HuH-7.5 (cell line): ENCODE measurements around the gene RABEP1.

ENCODE experiments used
- DNase-seq: peaks from one replicate; pipeline ENCODE4 v3.0.0; 2011; ENCODE audit warnings: low spot score

The RABEP1 gene

DNA sequence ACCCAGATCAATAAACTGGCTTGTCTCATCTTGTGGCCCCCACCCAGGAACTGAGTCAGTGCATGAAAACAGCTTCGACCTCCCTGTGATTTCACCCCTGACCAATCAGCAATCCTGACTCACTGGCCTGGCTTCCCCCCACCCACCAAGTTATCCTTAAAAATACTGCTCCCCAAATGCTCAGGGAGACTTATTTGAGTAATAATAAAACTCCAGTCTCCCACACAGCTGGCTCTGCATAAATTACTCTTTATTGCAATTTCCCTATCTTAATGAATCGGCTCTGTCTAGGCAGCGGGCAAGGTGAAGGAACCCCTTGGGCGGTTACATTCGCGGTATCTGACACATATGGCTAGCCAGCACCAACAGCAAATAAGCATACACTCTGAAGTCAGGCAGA lies 9.8 kb upstream of the RABEP1 start:
- DNase-seq: no peak

GRCh38 chr17:5282642-5283217 lies 646 bp downstream of the RABEP1 start:
- no peak for DNase-seq

DNA sequence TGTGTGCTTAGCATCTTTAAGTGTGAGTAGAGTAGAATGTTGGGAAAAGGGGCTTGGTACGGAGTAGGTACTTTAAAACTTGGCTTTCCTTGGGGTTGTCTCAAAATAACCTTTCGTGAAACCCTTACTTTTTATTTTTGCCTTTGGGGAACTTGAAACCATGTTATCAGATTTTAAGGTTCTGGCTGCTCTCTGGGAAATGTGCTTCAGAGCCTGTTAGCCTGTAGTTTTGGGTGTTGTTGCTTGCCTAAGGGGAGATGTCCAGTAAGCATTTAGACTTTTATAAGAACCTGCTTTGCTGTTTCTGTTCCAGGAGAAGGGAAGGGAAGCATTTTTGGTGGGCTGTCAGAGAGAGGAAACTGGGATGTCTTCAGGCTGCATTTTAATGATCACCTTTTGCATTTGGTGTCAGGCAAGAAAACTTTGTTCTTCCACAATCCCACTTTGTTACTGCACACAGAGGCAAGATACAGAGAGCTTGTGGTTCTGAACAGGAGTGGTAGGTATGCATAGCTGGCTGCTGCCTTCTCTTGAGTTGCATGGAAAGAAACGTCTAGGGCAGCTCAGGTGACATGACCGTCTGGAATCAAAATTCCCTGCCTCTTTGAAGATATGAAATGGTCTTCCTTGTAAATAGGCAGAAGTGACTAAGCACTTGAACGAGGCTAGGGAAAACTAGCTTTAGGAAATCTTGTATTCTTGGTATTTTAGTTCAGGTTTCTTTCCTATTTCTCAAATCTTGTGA lies 1.7 kb downstream of the RABEP1 start:
- no peak for DNase-seq

- DNase-seq: no peak
Observed at GRCh38 chr17:5284681-5285080, 2.6 kb downstream of the RABEP1 start.

DNA sequence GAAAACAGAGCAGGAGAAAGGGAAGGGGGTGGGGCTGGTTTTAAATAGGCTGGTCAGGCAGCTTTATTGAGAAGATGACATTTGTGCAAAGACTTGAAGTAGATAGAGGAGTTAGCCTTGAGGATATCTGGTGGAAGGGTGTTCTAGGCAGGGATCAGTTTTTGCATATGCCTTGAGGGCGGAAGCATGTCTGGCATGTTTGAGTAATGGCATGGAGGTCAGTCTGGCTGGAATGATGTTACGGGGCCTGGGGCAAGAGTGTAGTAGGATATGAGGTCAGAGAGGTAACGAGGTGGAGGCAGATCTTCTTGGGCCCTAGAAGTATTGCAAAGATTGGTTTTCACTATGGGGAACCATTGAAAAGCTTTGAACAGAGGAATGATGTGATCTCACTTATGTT lies 4.8 kb downstream of the RABEP1 start:
- no peak for DNase-seq

DNA sequence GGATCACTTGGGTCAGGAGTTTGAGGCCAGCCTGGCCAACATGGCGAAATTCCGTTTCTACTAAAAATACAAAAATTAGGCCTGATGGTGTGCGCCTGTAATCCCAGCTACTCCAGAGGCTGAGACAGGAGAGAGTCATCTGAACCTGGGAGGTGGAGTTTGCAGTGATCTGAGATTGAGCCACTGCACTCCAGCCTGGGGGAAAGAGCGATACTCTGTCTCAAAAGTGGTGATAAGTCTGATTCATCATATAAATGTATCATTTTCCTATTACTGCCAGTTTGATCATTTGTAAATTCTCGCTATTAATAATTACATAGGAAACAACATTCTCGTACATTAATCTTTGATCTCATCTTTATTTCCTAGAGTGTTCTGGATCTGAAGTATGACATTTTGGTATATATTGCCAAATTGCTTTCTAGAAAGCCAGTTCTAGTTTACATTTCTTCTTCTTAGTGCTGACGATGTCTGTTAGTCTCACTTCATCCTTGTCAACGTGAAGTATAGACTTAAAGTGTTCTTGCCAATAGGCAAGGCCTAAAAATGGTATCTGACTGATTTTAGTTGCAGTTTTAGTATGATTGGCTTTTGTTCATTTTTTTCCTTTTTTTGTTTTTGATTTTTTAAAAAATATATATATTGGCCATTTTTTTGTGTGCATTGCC lies 9.7 kb downstream of the RABEP1 start:
- no peak for DNase-seq

- no peak for DNase-seq
Observed at GRCh38 chr17:5297245-5297644, 15.2 kb downstream of the RABEP1 start.

- DNase-seq: no peak
Observed at GRCh38 chr17:5299383-5299782, 17.3 kb downstream of the RABEP1 start.

GRCh38 chr17:5304636-5305035 lies 22.6 kb downstream of the RABEP1 start:
- no peak for DNase-seq

GRCh38 chr17:5309851-5310250 lies 27.8 kb downstream of the RABEP1 start:
- no peak for DNase-seq

DNA sequence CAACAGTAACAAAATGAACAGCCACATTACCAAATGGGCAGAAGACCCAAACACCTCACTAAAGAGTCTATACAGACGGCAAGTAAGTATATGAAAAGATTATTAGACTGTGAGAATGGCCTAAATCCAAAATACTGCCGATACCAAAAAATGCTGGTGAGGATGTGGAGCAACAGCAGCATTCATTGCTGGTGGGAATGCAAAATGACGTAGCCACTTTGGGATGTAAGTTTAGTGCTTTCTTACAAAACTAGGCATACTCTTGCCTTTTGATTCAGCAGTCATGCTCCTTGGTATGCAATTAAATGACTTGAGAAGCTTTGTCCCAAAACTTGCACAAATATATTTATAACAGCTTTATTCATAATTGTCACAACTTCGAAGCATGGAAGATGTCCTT lies 43.8 kb downstream of the RABEP1 start:
- DNase-seq: no peak

DNA sequence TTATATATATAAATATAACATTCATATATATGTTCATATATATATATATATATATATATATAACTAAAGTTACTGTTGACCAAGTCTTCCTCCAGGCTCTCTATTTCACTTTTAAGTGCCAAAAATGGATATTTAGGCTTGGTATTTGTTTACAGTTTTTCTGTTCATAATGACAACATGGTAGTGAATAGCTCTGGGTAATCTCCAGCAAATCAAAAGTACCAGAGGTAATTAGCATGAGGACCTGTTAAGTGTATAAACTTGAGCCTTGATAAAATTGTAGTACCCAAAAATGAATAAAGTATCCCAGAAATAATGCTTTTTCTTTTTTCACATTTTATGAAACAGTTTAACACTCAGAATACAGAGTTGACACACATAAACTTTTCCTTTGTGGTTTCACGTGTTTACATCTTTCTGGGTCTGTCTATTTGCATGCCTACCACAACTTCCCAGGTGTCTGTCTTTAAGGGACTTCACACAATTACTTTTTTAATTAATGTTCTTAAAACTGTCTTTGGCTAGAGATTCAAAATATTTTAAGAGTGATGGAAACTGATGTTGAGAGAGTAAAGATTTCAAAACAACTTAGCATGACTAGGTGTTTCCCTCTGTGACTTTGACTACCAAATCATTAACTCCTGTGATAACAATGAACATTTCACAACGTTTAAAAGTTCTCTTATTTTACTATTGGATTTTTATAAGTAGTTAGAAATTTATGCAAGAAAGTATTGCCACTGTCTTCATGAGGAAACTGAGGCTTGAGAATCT lies 47.9 kb downstream of the RABEP1 start:
- no peak for DNase-seq

- DNase-seq: no peak
Observed at GRCh38 chr17:5330981-5331380, 48.9 kb downstream of the RABEP1 start.

DNA sequence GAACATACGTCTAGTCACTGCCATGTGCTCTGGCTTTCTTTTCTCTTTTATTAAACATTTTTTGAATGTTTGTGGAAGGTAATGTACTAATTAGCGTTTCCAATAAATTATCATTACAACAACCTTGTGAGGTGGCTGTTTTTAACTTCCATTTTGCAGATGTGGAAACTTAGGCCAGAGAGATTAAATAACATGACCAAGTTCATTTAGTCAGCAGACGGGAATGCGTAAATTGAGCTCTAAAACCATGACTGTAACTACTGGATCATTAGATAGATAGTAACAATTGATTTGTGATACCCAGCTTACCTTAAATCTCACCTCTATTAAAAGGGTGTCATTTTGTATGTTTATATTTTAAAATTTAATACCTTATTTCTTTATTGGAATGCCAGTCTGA lies 49.4 kb downstream of the RABEP1 start:
- DNase-seq: no peak

- DNase-seq: no peak
Observed at GRCh38 chr17:5344914-5345313, 62.8 kb downstream of the RABEP1 start.

DNA sequence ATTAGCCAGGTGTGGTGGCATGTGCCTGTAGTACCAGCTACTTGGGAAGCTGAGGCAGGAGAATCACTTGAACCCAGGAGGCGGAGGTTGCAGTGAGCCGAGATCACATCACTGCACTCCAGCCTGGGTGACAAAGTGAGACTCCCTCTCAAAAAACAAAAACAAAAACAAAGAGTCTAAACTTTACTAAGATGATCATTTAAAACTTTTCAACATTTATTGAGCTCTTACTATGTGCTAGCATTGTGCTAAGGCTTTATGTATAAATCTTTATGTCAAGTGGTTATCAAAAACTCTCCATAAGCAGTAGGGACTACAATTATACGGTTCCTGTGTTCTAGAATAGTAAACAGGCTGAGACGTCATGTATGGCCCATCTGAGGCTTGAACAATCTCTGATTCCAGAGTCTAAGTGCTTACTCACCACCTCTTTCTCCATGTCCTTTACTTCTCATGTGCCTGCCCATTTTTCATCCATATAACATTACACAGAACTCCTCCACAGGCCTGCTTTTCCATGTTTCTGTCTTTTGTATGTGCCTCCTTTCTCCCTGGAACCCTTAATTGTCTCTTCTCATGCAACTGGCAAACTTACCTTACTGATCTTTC lies 70.7 kb downstream of the RABEP1 start:
- DNase-seq: no peak

DNA sequence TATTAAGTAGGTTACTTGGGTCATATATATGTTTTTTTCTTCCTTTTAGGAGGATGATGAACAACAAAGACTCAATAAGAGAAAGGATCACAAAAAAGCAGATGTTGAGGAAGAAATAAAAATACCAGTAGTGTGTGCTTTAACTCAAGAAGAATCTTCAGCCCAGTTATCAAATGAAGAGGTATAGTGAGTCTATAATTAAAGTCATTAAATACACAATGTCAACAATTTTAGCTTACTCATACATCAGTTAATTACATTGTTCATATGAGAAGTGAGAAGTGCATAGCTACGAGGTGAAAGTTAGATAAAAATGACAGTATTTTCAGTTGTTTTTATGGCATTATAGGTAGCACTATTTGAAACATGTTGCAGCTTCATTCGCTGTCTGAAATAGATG lies 72.2 kb downstream of the RABEP1 start:
- DNase-seq: no peak

- no peak for DNase-seq
Observed at GRCh38 chr17:5354886-5355415, 72.9 kb downstream of the RABEP1 start.

GRCh38 chr17:5355421-5356129 lies 73.5 kb downstream of the RABEP1 start:
- no peak for DNase-seq

- no peak for DNase-seq
Observed at GRCh38 chr17:5361426-5361825, 79.3 kb downstream of the RABEP1 start.

- DNase-seq: no peak
Observed at GRCh38 chr17:5362162-5362811, 80.2 kb downstream of the RABEP1 start.
